Testis (tissue), 3 donors: ENCODE measurements around the gene SYT12. TPM values are rescaled to one million over a fixed set of nuclear protein-coding genes. Genes with fewer than 3 reads are reported as not detected.

Experiments
- DNase-seq: peaks from one replicate; pipeline ENCODE4 v3.0.0-alpha.2; 2019
- H3K27ac ChIP-seq, 2 donors: fragments of 200-600 bp; sonication (generic); one replicate each; pipeline ENCODE4 v1.5.1; 2019
- H3K27me3 ChIP-seq: fragments of 200-600 bp; sonication (generic); one replicate; pipeline ENCODE4 v1.5.1; 2019
- H3K36me3 ChIP-seq: fragments of 200-600 bp; sonication (generic); one replicate; pipeline ENCODE4 v1.5.1; 2017; ENCODE audit warnings: low read depth; ENCODE audit errors: missing control alignments
- H3K4me1 ChIP-seq: fragments of 200-600 bp; sonication (generic); one replicate; pipeline ENCODE4 v1.5.1; 2019
- H3K4me3 ChIP-seq, 2 donors: fragments of 200-600 bp; sonication (generic); one replicate each; pipeline ENCODE4 v1.5.1; 2017 to 2019
- H3K9me3 ChIP-seq: fragments of 200-600 bp; sonication (generic); one replicate; pipeline ENCODE4 v1.5.1; 2017
- CTCF ChIP-seq, 3 experiments: fragments of 450-650 bp in 2 of 3; fragments of 200-600 bp in 1 of 3; sonication (generic) in 1 of 3; IDR thresholded peaks; one replicate each; pipeline ENCODE4 v1.5.1; 2016 to 2019; ENCODE audit warnings: antibody characterized with exemption in 3 of 3, mild to moderate bottlenecking in 2 of 3, moderate library complexity in 1 of 3
- POLR2A ChIP-seq: fragments of 450-650 bp; IDR thresholded peaks from one replicate; pipeline ENCODE4 v1.6.1; 2017; ENCODE audit warnings: antibody characterized with exemption, mild to moderate bottlenecking, moderate library complexity
- WGBS, 2 donors: methylation state at CpG; one replicate each; pipeline ENCODE4 v1.1.5; 2018; 5-methylcytosine and 5-hydroxymethylcytosine counted together
- intact Hi-C: fragments of 100-400 bp; cut with DNase I; formaldehyde crosslinking; loops from one replicate; pipeline ENCODE4 v1.15.1; 2023; ENCODE audit warnings: low total_unique reads
- polyA plus RNA-seq: library from polyadenylated mRNA; stranded (reverse); fragments of 350-450 nt; fragmentation: Illumina TruSeq; extraction: RNeasy Lipid Tissue Mini Kit (QIAGEN cat#74804); gene quantifications from one replicate; pipeline ENCODE4 v1.2.3, GENCODE V29; 2014; ENCODE audit warnings: low read depth, low replicate concordance; ENCODE audit not compliant: insufficient read depth
- total RNA-seq, 2 donors: library from RNA; depleted of rRNA; stranded (reverse); fragments of >200 nt; gene quantifications; one replicate each; pipeline ENCODE4 v1.2.3, GENCODE V29; 2016

SYT12 gene
- total and polyA plus RNA-seq, 3 donors from 2014 or later, result 3.4 to 4.2 (median 3.7) TPM

- Histone ChIP-seq H3K9me3 (no peaks in the 10 kb centered on the region), H3K27me3 (no peaks in the 10 kb centered on the region), H3K4me3 (no peak overlapping the region), H3K27ac (no peak overlapping the region), H3K36me3 (no peaks in the 10 kb centered on the region), H3K4me1 (no peaks in the 10 kb centered on the region)
- no peak for DNase-seq
- TF ChIP-seq CTCF (IDR thresholded peaks at IDR 0.05), result peak in 1 of 3 experiments; percentile 4
- TF ChIP-seq POLR2A, result no peak
- intact Hi-C loops, result no loop called here
- 64 to 73% methylated on average over 7 to 9 of the region's 9 CpGs for WGBS, 2 donors
Measured at GRCh38 chr11:66976028-66976467, 46.9 kb upstream of the SYT12 start.

DNA sequence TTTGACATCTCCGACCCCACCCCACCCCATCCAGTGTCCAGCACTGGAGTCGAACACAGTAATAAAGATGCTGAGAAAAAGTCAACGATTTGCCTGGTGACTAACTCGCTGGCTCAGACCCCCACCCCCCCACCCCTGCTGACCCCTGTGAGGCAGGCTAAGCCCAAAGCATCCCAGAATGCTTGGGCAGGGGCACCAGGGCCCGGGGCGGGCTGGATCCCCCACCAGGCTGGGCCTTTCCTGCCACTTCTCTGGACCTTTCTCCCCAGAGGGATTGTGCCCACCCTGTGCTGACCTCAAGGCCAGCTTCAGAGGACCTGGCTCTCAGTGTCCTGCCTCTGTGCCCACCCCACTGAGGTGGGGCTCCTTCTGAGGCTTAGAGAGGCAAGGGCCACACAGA lies 46.0 kb upstream of the SYT12 start:
- Histone ChIP-seq H3K36me3 (no peaks in the 10 kb centered on the region), H3K4me3 (no peak overlapping the region), H3K4me1 (peaks cover 1% of the 10 kb centered on the region), H3K27me3 (no peaks in the 10 kb centered on the region), H3K9me3 (no peaks in the 10 kb centered on the region), H3K27ac (no peak overlapping the region)
- no peak for TF ChIP-seq POLR2A
- TF ChIP-seq CTCF (IDR thresholded peaks at IDR 0.05), result no peak
- no peak for DNase-seq
- intact Hi-C loops, result no loop called here
- WGBS, 2 donors, result 92 to 94% methylated on average over 3 to 6 of the region's 6 CpGs

DNA sequence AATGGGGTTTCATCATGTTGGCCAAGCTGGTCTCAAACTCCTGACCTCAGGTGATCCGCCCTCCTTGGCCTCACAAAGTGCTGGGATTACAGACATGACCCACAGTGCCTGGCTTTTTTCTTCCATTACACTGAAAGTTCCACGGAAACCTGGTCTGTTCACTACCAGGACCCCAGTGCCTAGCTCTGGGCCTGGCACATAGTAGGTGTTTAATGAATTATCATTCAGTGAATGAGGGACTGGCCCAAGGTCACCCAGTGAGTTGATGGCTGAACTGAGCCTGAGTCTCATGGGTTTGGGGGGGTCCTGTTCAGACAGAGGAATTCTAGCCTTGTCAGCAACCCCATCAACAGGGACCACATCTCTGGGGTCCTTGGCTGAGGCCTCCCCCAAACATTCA lies 44.7 kb upstream of the SYT12 start:
- intact Hi-C loops, result no loop called here
- no peak for TF ChIP-seq CTCF (IDR thresholded peaks at IDR 0.05)
- no peak for TF ChIP-seq POLR2A
- peaks cover 5% of the 10 kb centered on the region for H3K4me1 ChIP-seq
- no peak overlapping the region for H3K4me3 ChIP-seq
- H3K27me3 ChIP-seq, result no peaks in the 10 kb centered on the region
- H3K9me3 ChIP-seq, result no peaks in the 10 kb centered on the region
- no peak for DNase-seq
- H3K36me3 ChIP-seq, result no peaks in the 10 kb centered on the region
- H3K27ac ChIP-seq, result no peak overlapping the region
- 95 to 100% methylated on average over 2 of the region's 2 CpGs for WGBS, 2 donors

- no peaks in the 10 kb centered on the region for H3K27me3 ChIP-seq
- no peak for DNase-seq
- no peaks in the 10 kb centered on the region for H3K9me3 ChIP-seq
- H3K27ac ChIP-seq, result no peak overlapping the region
- H3K36me3 ChIP-seq, result no peaks in the 10 kb centered on the region
- no peak overlapping the region for H3K4me3 ChIP-seq
- TF ChIP-seq POLR2A, result no peak
- TF ChIP-seq CTCF (IDR thresholded peaks at IDR 0.05), result no peak
- intact Hi-C loops, result no loop called here
- 94% methylated on average over 6 of the region's 6 CpGs for WGBS, 2 donors
- peaks cover 5% of the 10 kb centered on the region for H3K4me1 ChIP-seq
Measured at GRCh38 chr11:66978717-66979116, 44.2 kb upstream of the SYT12 start.

- Histone ChIP-seq H3K27me3 (no peaks in the 10 kb centered on the region), H3K4me3 (no peak overlapping the region), H3K4me1 (peaks cover 5% of the 10 kb centered on the region), H3K36me3 (no peaks in the 10 kb centered on the region), H3K9me3 (no peaks in the 10 kb centered on the region), H3K27ac (no peak overlapping the region)
- TF ChIP-seq CTCF (IDR thresholded peaks at IDR 0.05) (no peak), POLR2A (no peak)
- WGBS, 2 donors, result 95 to 97% methylated on average over 2 of the region's 2 CpGs
- intact Hi-C loops, result no loop called here
- DNase-seq, result no peak
Measured at GRCh38 chr11:66979336-66979980, 43.5 kb upstream of the SYT12 start.
